Prostate gland (tissue), 2 donors: ENCODE data around the gene STXBP5L. TPM values are rescaled to one million over a fixed set of nuclear protein-coding genes. Genes with fewer than 3 reads are reported as not detected.

ENCODE experiments used
- DNase-seq: peaks from one replicate; pipeline ENCODE4 v3.0.0-alpha.2; 2019; ENCODE audit warnings: low spot score
- H3K27ac ChIP-seq, 2 donors: fragments of 200-600 bp; sonication (generic); 2 replicates each; pipeline ENCODE4 v1.5.1; 2017 to 2019
- H3K27me3 ChIP-seq: fragments of 200-600 bp; sonication (generic); replicated peaks from 2 replicates; pipeline ENCODE4 v1.5.1; 2019; ENCODE audit not compliant: insufficient read depth
- H3K36me3 ChIP-seq, 2 donors: fragments of 200-600 bp; sonication (generic); 1 replicate in 1 of 2; 2 replicates in 1 of 2; pipeline versions ENCODE4 v1.5.1 to v1.8.1; 2017 to 2019
- H3K4me1 ChIP-seq: fragments of 200-600 bp; sonication (generic); replicated peaks from 2 replicates; pipeline ENCODE4 v1.5.1; 2019
- H3K4me3 ChIP-seq, 2 donors: fragments of 200-600 bp; sonication (generic); 2 replicates each; pipeline ENCODE4 v1.5.1; 2017 to 2019
- H3K9me3 ChIP-seq: fragments of 200-600 bp; sonication (generic); 2 replicates; pipeline ENCODE4 v1.5.1; 2017
- CTCF ChIP-seq, 4 experiments: fragments of 200-600 bp in 2 of 4; fragments of 450-650 bp in 2 of 4; sonication (generic) in 2 of 4; IDR thresholded peaks; 1 replicate in 3 of 4; 2 replicates in 1 of 4; pipeline ENCODE4 v1.5.1; 2016 to 2019; ENCODE audit warnings: antibody characterized with exemption in 4 of 4, mild to moderate bottlenecking in 2 of 4, moderate library complexity in 2 of 4
- POLR2A ChIP-seq: fragments of 450-650 bp; IDR thresholded peaks from one replicate; pipeline ENCODE4 v1.6.1; 2016; ENCODE audit warnings: antibody characterized with exemption, mild to moderate bottlenecking
- POLR2AphosphoS5 ChIP-seq: sonication (generic); formaldehyde crosslinking; IDR thresholded peaks from one replicate; pipeline ENCODE4 v1.6.1; 2017; ENCODE audit warnings: antibody characterized with exemption
- WGBS: methylation state at CpG from one replicate; pipeline ENCODE4 v1.1.5; 2018; 5-methylcytosine and 5-hydroxymethylcytosine counted together
- intact Hi-C: fragments of 100-400 bp; cut with DNase I; formaldehyde crosslinking; loops from one replicate; pipeline ENCODE4 v1.14.2; 2022
- total RNA-seq, 2 donors: library from RNA; depleted of rRNA; stranded (reverse); fragments of >200 nt; gene quantifications; one replicate each; pipeline ENCODE4 v1.1.0, GENCODE V29; 2016

STXBP5L gene
- total RNA-seq, 2 donors from 2014 or later: 2.6 to 4.8 TPM

- Histone ChIP-seq H3K27ac (no peak overlapping the region), H3K27me3 (no peaks in the 10 kb centered on the region), H3K4me3 (no peak overlapping the region), H3K4me1 (no peaks in the 10 kb centered on the region), H3K9me3 (no peaks in the 10 kb centered on the region), H3K36me3 (no peaks in the 10 kb centered on the region)
- TF ChIP-seq CTCF (IDR thresholded peaks at IDR 0.05) (no peak), POLR2A (no peak), POLR2AphosphoS5 (no peak)
- no peak for DNase-seq
- intact Hi-C loops: no loop called here
- 75% methylated on average over 5 of the region's 5 CpGs for WGBS
Observed at GRCh38 chr3:121232309-121233225, 324.6 kb downstream of the STXBP5L start.

- DNase-seq: no peak
- H3K27me3 ChIP-seq: no peaks in the 10 kb centered on the region
- no peaks in the 10 kb centered on the region for H3K4me1 ChIP-seq
- no peaks in the 10 kb centered on the region for H3K36me3 ChIP-seq
- intact Hi-C loops: no loop called here
- no peaks in the 10 kb centered on the region for H3K9me3 ChIP-seq
- no peak overlapping the region for H3K27ac ChIP-seq
- H3K4me3 ChIP-seq: no peak overlapping the region
- 84% methylated on average over 1 of the region's 1 CpG for WGBS
- TF ChIP-seq CTCF (IDR thresholded peaks at IDR 0.05) (no peak), POLR2A (no peak), POLR2AphosphoS5 (no peak)
Observed at GRCh38 chr3:121243208-121243607, 335.2 kb downstream of the STXBP5L start.

GRCh38 chr3:121252676-121253075, 344.7 kb downstream of the STXBP5L start:
- intact Hi-C loops: no loop called here

GRCh38 chr3:121269389-121269788, 361.4 kb downstream of the STXBP5L start:
- Histone ChIP-seq H3K4me3 (no peak overlapping the region), H3K27me3 (no peaks in the 10 kb centered on the region), H3K9me3 (no peaks in the 10 kb centered on the region), H3K4me1 (no peaks in the 10 kb centered on the region), H3K27ac (no peak overlapping the region), H3K36me3 (no peaks in the 10 kb centered on the region)
- no peak for TF ChIP-seq POLR2AphosphoS5
- TF ChIP-seq CTCF (IDR thresholded peaks at IDR 0.05): no peak
- TF ChIP-seq POLR2A: no peak
- no peak for DNase-seq
- 94% methylated on average over 1 of the region's 1 CpG for WGBS
- intact Hi-C loops: no loop called here

More at GRCh38 chr3:121252676-121253075, 344.7 kb downstream of the STXBP5L start:
- Histone ChIP-seq H3K4me1 (no peaks in the 10 kb centered on the region), H3K27me3 (no peaks in the 10 kb centered on the region), H3K9me3 (no peaks in the 10 kb centered on the region), H3K36me3 (no peaks in the 10 kb centered on the region), H3K4me3 (no peak overlapping the region), H3K27ac (no peak overlapping the region)
- 60% methylated on average over 2 of the region's 2 CpGs for WGBS
- no peak for DNase-seq
- no peak for TF ChIP-seq CTCF (IDR thresholded peaks at IDR 0.05)
- no peak for TF ChIP-seq POLR2AphosphoS5
- TF ChIP-seq POLR2A: no peak

GRCh38 chr3:121274411-121274810, 366.4 kb downstream of the STXBP5L start:
- no peaks in the 10 kb centered on the region for H3K4me1 ChIP-seq
- no peaks in the 10 kb centered on the region for H3K9me3 ChIP-seq
- H3K36me3 ChIP-seq: no peaks in the 10 kb centered on the region
- H3K27ac ChIP-seq: no peak overlapping the region
- H3K4me3 ChIP-seq: no peak overlapping the region
- no peak for DNase-seq
- intact Hi-C loops: no loop called here
- TF ChIP-seq POLR2A: no peak
- TF ChIP-seq POLR2AphosphoS5: no peak
- no peak for TF ChIP-seq CTCF (IDR thresholded peaks at IDR 0.05)
- H3K27me3 ChIP-seq: no peaks in the 10 kb centered on the region
